8988T (cell line): ENCODE measurements around the gene ADAMTSL1.

Experiments used
- DNase-seq: peaks from one replicate; pipeline ENCODE4 v3.0.0; 2011

ADAMTSL1 gene

DNA sequence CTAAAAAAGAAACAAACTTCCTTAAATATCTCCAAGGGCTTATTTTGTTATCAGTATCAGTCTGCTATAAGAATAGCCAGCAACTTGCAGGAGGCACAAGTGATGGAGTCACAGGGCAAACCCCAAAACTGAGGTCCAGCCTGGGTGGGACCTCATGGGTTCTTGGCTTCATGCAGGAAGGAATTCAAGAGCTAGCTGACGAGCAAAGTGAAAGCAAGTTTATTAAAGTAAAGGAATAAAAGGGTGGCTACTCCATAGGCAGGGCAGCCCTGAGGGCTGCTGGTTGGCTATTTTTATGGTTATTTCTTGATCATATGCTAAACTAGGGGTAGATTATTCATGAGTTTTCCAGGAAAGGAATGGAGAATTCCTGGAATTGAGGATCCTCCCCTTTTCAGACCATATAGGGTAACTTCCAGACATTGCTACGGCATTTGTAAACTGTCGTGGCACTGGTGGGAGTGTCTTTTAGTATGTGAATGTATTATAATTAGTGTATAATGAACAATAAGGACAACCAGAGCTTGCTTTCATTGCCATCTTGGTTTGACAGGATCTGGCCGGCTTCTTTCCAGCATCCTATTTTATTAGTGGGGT is 231.9 kb downstream of the ADAMTSL1 start:
- no peak for DNase-seq

DNA sequence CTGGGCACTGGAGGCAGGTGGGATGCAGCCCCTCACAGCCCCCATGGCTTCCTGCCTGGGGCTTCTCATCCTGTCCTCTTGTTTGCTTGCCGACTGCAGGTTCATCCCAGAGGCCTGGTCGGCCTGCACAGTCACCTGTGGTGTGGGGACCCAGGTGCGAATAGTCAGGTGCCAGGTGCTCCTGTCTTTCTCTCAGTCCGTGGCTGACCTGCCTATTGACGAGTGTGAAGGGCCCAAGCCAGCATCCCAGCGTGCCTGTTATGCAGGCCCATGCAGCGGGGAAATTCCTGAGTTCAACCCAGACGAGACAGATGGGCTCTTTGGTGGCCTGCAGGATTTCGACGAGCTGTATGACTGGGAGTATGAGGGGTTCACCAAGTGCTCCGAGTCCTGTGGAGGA is 232.7 kb downstream of the ADAMTSL1 start:
- DNase-seq: no peak

DNA sequence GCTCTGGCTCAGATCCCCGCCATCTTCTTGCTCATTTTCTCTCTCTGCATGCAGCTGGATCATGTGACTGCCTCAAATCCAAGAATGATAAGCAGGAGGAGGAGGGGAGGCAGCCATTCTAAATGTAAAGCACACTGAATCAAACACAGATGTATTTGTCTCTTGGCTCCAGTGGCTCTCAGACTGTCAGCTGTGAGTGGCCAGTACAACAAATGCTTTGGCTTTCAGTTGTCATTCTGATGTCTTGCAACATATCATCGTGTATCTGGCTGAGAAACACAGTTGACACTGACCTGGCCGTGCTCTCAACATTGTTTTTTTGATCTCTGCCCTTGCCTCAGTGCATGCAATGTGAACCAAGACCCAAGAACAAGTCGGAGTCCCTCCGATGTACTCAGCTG is 233.1 kb downstream of the ADAMTSL1 start:
- DNase-seq: no peak

DNA sequence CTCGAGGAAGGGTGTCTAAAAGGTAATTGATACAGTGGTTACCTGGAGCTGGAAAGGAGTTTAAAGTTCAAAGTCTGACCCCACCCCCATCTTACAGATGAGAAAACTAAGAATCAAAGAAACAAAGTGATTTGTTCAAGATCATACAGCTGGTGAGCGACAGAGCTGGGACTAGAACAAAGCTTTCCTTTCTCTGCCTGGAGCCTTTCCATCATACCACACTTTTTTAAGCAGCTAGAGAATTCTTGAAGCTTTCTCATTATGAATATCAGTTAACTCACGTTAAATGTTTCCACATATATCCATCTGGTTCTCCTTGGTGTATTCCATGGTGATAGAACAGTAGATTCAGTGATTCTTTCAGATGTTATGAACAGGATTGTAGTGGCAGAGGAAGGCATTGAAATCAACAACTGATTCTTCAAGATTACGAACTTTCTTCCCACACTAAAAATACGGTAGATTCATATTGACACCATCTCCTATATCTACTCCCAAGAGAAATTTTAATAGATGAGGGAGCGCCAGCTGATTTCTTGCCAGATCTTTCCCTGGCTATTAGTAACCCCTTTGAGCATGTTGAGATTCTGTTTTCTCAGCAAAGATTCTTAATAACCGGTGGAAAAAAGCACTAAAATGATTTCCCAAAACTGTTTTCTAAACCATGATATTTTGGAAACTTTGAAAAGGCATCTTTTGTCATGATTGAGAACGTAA is 233.7 kb downstream of the ADAMTSL1 start:
- no peak for DNase-seq

DNA sequence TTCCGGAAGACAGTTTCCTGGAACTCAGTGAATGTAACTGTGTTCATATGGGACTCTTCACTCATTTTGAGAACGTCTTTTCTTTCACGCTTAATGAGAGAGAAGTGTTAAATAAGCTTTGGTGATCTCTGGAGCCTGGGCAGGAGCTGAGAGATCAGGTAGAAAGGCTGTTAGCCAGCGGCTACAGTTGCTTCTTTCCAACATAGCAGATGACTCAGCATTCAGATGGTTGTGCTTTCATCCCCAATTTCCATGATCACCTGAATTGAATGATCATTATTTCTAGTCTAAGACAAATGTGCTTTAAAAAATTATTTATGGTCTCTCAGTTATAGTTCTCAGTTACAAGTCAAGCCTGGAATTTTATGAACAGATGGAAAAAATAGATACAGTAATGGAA is 234.5 kb downstream of the ADAMTSL1 start:
- no peak for DNase-seq

DNA sequence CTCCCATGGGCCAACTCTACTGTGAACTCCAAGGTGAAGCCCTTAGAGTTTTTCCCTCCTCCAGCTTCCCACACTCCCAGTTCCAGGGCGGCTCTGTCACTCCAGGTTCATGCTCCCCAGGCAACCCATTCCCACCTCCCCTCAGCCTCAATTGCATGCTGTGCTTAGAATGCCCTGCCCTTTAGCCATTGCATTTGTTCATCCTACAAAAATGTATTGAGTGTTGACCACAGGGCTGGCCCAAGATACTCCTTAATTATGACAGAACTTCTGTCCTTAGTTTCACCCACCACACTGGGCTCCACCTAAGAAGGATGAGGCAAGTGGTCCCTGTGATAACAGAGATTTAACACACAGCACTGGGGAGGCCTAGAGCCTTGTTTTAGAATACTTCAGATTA is 236.1 kb downstream of the ADAMTSL1 start:
- DNase-seq: no peak

DNA sequence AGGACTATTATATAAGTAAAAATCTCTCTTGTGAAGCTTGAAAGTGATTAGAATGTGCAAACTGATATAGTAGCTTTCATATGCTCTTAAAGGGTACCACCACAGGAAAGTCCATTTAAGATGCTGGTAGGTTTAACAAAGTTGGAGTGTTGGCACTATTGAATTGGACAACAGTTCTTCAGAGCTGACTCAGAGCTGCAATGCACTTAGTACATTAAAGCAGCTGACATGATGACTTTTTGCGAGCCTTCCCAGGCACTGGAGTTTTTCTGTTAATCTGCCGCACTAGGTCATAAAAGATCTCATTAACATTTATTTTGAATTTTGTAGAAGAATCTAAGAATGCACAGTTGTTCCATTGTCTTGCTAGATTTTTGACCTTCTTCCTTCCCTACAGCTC is 243.8 kb downstream of the ADAMTSL1 start:
- DNase-seq: no peak

DNA sequence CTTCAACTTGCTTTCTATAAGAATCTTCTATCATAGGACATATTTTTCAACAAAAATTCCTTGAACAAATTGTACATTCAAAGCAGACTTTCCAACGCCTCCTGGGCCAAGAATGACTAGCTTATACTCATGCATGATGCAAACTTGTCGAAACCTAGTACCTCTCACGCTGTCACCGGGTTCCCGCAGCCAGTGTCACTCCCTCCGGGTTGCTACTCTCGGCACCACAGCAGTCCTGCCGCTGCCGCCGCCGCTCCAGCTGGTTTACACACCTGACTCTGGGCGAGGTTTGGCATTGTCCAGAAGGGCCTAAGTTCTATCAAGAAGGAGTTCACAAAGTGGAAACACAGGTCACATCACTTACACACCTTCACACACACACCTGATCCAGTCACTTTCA is 244.4 kb downstream of the ADAMTSL1 start:
- no peak for DNase-seq

DNA sequence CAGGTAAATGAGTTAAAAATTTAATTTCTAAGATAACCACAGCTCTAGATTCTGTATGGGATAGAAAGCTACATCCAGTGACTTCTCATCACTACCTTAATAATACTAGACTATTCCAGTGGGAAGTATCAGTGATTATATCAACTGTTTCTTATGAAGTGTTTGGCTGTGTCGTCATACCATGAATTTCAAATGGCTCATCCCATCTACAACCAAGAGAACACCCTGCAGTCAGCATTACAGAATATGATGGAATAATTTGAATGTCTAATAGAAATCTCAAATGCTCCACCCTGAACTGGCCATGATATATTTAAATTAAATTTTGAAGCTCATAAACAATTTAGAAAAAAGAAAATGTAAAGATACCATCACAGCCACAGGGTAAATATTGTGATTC is 245.0 kb downstream of the ADAMTSL1 start:
- DNase-seq: no peak

DNA sequence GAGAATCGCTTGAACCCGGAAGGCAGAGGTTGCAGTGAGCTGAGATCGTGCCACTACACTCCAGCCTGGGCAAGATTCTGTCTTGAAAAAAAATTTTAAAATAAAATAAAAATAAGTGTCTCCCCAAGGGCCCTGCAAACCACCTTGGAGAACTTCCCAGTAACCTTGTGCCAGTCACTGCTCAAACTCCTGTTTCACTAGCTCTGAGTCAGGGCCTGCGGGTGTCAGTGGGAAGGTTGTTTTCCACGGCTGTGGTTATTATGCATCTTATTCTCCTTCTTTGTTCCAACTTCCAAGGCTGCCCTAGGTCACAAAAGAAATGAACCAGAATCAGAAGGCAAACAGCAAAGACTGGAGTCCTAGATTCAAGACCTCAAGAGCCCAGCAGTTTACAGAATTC is 246.7 kb downstream of the ADAMTSL1 start:
- DNase-seq: no peak

DNA sequence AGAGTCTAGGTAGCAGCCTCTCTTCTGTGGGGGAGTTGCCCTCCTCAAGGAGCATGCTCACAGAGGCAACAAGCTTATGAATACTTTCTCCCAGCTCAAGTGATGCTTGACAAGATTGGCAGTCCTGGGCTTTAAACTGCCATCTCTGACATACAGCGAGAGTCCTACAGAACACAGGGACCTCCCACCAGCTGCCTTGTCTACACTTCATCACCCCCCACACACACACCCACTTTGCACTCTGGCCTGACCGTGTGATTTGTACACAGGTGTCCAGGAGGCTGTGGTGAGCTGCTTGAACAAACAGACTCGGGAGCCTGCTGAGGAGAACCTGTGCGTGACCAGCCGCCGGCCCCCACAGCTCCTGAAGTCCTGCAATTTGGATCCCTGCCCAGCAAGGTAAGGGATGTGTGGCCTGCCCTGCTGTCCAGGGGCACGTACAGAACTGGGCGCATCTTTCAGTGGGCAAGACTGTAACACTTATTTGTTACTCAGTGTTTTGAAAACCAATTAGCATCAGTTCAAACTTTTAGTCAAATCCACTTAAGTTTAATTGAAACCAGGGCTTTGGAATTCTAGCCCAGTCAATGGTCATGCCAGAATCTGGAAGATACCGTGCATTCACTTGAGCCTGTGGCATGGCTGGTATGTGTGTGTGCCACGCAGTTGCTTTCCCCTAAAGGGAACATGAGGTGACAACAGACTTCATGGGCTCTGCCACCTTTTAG is 247.5 kb downstream of the ADAMTSL1 start:
- no peak for DNase-seq

DNA sequence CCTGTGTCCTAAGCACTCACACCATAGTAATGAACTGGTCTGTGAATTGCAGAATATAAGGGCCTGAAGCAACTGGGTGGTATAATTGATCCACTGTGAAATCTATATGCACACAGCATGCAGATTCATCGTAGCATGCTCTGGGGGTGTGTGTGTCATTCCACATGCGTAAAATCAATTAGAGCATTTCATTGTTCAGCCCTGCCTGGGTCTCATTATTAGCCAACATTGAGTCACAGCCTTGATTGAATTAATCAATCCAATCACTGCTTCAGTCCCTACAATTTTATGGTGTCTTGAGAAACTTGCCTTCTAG is 248.0 kb downstream of the ADAMTSL1 start:
- no peak for DNase-seq

DNA sequence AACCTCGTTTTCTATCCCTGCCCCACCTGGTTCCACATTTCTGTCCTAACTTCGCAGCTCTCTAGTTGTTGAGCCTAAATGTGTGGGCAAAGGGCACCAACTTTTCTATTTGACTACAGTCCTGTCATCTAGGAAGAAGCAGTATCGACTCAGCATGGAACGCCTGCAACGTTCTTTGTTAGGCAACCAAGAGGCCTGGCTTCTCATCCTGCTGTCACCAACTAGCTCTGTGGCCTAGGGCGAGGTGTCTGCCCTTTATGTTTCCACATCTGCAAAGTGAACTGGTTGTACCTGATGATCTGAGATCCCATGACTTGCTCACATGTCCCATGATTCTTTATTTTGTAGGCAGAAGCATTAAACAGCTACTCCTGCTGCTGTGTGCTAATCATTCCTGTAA is 248.9 kb downstream of the ADAMTSL1 start:
- DNase-seq: no peak

DNA sequence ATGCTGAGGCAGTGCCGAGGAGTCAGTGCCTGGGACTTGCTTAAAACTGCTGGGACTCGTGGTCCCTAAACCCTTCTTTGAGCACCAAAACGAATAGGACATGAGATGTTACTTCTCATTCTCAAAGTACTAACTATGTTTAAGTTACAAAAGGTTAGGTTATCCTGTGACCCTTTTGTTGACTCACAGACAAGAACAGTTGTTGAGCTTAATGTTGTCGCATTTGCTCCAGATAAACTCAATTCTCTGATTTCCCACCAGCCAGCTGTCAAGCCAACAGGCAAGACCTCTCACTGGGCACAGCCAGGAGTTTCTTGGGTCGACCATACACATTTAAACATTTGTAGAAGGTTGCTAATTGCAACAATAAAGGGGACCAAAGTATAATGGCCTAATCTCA is 249.4 kb downstream of the ADAMTSL1 start:
- DNase-seq: no peak

DNA sequence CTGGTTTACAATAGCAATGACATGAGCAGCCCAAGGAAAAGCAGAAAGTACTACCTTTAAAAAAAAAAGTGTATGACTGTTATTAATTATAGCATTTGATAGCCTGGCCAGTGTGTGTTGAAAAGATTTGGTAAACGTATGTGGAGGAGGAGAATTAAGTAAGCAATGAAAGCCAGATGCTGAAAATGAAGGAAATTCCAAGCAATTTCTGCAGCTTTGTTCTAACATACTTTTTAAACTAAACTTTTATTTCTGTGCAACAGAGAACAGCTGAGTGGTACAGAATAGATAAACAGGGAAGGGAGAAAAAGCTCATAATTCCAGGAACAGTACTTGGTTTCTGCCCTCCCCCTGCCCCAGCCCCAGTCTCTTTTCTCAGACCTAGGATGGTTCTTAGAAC is 252.6 kb downstream of the ADAMTSL1 start:
- DNase-seq: no peak

DNA sequence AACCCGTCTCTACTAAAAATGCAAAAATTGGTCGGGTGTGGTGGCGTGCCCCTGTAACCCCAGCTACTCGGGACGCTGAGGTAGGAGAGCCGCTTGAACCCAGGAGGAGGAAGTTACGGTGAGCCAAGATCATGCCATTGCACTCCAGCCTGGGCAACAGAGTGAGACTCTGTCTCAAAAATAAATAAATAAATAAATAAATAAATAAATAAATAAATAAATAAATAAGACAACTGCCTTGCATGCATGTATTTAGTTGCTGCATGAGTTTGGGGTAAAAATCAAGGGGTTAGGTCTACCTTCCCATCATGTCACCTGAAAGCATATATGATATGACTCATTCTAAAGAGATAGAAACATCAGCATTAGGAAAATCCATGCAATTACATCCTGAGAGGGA is 254.0 kb downstream of the ADAMTSL1 start:
- no peak for DNase-seq

DNA sequence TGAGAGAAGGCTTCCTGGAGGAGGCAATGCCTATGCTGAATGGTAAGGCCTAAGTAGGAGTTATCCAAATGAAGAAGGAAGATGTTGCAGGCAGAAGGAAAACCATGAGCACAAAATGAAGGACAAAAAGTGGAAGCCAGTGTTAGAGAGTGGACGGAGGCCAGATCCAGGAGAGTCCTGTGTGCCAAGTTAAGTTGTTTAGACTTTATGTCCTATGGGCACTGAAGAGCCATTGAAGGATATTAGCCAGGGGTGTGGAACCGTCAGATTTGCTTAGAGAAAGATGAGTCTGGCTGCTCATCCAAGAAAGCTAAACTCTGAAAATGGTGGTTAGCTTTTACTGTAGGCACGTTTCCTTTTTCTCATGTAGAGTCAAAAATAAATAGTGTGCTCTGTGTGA is 254.7 kb downstream of the ADAMTSL1 start:
- no peak for DNase-seq

DNA sequence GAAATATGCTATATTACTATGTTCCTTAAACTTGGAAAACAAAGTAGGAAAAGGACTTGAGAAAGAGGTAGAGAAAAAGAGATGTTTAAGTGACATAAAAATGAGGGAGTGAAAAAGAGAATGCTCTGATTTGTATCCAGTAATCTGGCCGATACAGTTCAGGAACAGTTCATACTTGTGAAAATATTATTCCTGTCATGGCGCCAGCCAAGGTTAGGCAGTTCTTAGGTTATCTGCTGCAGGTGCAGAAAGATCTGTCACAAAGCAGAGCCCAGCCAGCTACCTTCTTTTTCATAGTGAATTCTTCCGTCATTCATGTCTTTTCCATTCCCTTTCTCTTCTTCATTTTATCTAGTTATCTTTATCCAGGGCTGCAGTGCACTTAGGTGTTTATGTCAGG is 256.3 kb downstream of the ADAMTSL1 start:
- DNase-seq: no peak

DNA sequence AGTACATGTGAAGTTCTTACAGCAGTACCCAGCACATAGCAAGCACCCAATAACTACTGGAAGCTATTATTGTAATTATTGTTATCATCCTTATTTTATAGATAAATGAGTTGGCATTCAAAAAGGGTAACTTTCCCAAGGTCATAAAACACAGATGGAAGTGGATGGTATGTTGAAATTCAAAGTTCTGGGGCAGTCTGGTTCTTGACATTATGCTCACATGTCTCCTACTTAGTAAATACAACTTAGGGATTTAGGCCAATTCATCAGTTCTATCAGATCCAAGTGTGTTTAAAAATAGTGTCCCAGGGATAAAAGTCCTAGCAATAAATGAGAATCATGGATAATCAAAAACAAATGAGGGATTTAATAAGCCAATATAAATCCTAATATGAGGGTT is 265.2 kb downstream of the ADAMTSL1 start:
- no peak for DNase-seq

DNA sequence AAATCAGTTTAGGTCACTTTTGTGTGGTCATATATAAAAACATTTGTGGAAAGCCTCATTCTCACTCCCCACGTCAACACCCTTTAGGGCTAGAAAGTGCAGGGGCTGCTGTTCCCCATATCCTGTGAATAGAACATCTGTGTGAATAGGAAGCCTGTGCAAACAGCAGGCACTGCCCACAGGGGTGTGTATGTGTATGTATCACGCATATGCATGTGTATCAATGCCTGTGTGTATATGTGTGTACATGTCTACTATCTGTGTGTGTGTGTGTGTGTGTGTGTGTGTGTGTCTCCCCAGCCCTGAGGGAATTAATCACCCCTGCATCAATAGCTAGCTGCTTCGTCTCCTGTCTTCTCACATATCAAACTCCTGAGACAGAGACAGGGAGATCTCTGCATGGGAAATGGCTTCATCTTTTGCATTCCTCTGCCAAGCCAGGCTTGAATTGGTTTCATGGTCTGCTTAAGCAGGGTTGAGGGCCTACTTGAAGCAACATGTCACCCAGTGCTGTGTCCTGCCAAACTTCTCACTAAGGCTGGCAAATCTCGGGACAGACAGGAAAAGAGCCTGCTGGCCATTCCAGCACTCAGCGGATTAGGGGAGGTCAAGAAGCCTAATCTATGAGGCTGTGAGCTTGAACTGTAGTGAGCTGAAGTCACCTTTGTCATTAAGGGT is 265.8 kb downstream of the ADAMTSL1 start:
- DNase-seq: no peak

DNA sequence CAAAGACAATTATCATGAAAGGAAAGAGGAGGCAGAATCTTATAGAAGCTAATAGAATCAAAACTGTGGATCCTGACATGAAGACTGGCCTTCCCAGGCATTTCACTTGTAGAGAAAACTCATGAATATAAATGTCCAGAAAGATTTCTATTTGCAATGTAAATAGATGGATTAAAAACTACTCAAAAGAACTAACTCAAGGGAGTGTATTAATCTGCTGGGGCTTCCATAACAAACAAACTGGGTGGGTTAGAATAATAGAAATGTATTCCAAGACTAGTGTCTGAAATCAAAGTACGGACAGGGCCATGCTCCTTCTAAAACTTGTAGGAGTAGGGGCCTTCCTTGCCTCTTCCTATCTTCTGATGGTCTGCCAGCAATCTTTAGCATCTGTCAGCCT is 267.4 kb downstream of the ADAMTSL1 start:
- DNase-seq: no peak

DNA sequence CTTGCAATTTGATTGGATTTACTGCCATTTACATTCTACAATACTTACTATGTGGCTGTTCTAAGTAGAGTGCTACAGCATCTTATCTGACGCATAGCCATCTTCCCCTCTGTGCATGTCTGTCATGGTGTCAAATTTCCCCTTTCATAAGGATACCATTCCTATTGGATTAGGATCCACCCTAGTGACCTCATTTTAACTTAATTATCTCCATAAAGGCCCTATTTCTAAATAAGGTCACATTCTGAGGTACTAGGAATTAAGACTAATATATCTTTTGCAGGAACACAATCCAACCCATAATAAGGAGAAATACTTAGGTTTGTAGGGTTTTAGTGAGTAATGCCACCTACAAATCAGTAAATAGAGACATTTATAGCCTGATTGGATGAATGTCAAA is 268.0 kb downstream of the ADAMTSL1 start:
- DNase-seq: no peak

DNA sequence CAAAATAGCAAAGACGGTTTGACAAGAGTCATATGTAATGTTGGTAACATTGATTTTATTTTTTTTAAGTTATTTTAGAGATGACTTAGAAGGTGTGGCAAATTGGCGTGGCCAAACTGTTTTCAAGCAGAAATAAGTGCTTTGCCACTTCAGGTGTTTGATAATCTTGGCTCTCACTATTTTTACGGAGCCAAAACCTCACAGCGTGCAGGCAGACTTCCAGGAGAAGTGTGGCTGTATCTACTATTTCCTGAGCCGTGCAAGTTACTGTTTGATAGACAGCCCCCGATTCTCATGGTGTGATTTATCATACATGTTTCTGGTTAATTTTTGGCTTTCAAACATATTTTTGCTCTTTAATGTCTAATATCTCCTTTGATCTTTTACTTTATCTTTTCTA is 269.5 kb downstream of the ADAMTSL1 start:
- no peak for DNase-seq

DNA sequence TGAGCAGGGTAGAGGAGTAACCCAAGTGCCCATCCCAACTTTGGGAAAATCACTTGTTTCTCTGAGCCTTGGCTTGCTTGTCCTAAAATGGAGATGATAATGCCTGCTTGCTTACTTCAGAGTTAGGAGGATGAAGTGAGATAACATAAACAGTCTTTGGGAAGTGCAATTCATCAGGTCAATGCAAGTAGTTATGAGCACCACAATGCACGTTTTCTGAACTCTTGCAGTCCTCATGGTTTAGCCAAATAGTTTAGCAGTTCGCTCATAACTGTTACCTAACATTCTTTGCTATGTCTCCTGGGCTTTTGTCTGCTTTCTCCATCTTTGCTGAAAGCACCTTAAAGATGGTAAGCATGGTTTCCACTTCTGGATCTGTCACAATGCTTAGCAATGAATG is 270.0 kb downstream of the ADAMTSL1 start:
- DNase-seq: no peak
